GM23338 (cell line): Measurements from ENCODE around the gene GPR55.

Experiments
- CREB1 ChIP-seq: fragments of 250-450 bp; sonication (Bioruptor Pico); IDR thresholded peaks from 2 replicates; pipeline ENCODE4 v1.5.0; 2020; ENCODE audit warnings: low read depth, mild to moderate bottlenecking, moderate library complexity
- EZH2 ChIP-seq: fragments of 200-600 bp; sonication (generic); IDR thresholded peaks from one replicate; pipeline ENCODE4 v1.8.0; 2017; ENCODE audit warnings: antibody characterized with exemption, mild to moderate bottlenecking, low read depth; ENCODE audit not compliant: unreplicated experiment
- EZH2phosphoT487 ChIP-seq: fragments of 200-600 bp; sonication (generic); IDR thresholded peaks from one replicate; pipeline ENCODE4 v1.8.1; 2018; ENCODE audit warnings: antibody characterized with exemption; ENCODE audit not compliant: unreplicated experiment
- JUNB ChIP-seq: IDR thresholded peaks from one replicate; pipeline ENCODE4 v1.6.1; 2016; ENCODE audit warnings: antibody characterized with exemption; ENCODE audit not compliant: unreplicated experiment
- NANOG ChIP-seq: IDR thresholded peaks from 2 replicates; pipeline ENCODE4 v1.6.1; 2016; ENCODE audit warnings: antibody characterized with exemption, borderline replicate concordance
- POLR2AphosphoS5 ChIP-seq: IDR thresholded peaks from 2 replicates; pipeline ENCODE4 v1.6.1; 2016; ENCODE audit warnings: antibody characterized with exemption, low read depth
- STAT1 ChIP-seq: IDR thresholded peaks from one replicate; pipeline ENCODE4 v1.6.1; 2016; ENCODE audit warnings: antibody characterized with exemption; ENCODE audit not compliant: unreplicated experiment
- ZNF114 ChIP-seq: fragments of 250-450 bp; sonication (Bioruptor Pico); IDR thresholded peaks from 2 replicates; pipeline ENCODE4 v1.5.0; 2020; ENCODE audit warnings: mild to moderate bottlenecking, moderate library complexity
- ZNF331 ChIP-seq: fragments of 250-450 bp; sonication (Bioruptor Pico); IDR thresholded peaks from 2 replicates; pipeline ENCODE4 v1.5.0; 2020; ENCODE audit warnings: low read depth, mild to moderate bottlenecking, moderate library complexity
- TF ChIP-seq, protein P1 (sequence below), 2 experiments: fragments of 200-600 bp in 1 of 2; sonication (generic) in 1 of 2; conservative IDR thresholded peaks; 2 replicates each; pipeline versions ENCODE4 v1.5.1 to v1.6.1; 2016 to 2017; ENCODE audit warnings: antibody characterized with exemption in 2 of 2, low read depth in 2 of 2, mild to moderate bottlenecking in 2 of 2, moderate library complexity in 1 of 2
- TF ChIP-seq, protein P2 (sequence below): IDR thresholded peaks from one replicate; pipeline ENCODE4 v1.6.1; 2018; ENCODE audit warnings: antibody characterized with exemption; ENCODE audit not compliant: unreplicated experiment
- TF ChIP-seq, protein P3 (sequence below): IDR thresholded peaks from 2 replicates; pipeline ENCODE4 v1.6.1; 2016; ENCODE audit warnings: antibody characterized with exemption
- TF ChIP-seq, protein P4 (sequence below): fragments of 250-450 bp; sonication (Bioruptor Pico); IDR thresholded peaks from 2 replicates; pipeline ENCODE4 v1.5.0; 2020; ENCODE audit warnings: mild to moderate bottlenecking, moderate library complexity

DNA sequence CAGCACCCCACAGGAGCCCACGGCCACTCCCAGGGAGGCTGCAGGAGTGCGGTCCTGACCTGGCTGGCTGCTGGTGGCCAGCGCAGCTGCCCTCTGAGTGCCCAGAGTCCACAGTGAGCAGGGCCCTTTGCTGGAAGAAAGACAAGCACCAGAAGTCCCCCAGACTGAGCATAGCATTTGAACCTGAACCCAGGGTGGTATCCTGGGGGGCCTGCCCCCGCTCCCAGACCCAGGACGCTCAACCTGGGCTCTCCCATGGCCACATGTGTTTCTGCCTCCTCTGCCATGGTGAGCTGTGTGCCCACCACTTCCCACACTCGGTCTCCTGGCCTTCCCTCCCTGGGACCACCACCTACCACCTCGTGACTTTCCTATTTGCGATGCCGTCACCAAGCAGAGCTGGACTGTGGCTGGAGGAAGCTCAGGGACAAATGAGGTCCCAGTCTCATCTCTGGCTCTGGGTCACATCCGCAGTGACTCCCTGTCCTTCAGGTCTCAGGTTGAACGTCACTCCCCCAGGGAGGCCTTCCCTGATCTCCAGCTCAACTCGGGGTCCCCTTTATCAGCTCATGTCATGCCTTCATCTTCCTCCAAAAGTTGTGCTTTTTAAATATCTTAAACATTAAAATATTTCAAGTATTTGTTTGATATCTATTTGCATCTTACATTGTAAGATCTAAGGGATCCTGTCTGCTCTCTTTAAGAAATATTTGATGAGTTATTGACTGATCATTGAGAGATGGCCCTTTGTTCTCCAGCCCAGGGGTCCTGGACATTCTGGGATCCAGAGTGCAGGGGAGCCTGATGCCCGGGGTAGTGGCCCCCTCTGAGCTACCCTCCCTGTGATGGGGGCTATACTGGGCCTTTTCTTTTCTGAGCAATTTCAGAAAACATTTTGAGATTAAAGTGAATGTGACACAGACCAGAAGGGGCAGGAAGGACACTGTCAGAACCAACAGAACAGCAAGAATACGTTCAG, 16.4 kb upstream of the GPR55 start:
- TF ChIP-seq, protein P1, sequence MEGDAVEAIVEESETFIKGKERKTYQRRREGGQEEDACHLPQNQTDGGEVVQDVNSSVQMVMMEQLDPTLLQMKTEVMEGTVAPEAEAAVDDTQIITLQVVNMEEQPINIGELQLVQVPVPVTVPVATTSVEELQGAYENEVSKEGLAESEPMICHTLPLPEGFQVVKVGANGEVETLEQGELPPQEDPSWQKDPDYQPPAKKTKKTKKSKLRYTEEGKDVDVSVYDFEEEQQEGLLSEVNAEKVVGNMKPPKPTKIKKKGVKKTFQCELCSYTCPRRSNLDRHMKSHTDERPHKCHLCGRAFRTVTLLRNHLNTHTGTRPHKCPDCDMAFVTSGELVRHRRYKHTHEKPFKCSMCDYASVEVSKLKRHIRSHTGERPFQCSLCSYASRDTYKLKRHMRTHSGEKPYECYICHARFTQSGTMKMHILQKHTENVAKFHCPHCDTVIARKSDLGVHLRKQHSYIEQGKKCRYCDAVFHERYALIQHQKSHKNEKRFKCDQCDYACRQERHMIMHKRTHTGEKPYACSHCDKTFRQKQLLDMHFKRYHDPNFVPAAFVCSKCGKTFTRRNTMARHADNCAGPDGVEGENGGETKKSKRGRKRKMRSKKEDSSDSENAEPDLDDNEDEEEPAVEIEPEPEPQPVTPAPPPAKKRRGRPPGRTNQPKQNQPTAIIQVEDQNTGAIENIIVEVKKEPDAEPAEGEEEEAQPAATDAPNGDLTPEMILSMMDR (conservative IDR thresholded peaks at IDR 0.05; ENCODE audit: low read depth in 2 of 2), result no peak
- TF ChIP-seq EZH2, result no peak
- TF ChIP-seq, protein P2, sequence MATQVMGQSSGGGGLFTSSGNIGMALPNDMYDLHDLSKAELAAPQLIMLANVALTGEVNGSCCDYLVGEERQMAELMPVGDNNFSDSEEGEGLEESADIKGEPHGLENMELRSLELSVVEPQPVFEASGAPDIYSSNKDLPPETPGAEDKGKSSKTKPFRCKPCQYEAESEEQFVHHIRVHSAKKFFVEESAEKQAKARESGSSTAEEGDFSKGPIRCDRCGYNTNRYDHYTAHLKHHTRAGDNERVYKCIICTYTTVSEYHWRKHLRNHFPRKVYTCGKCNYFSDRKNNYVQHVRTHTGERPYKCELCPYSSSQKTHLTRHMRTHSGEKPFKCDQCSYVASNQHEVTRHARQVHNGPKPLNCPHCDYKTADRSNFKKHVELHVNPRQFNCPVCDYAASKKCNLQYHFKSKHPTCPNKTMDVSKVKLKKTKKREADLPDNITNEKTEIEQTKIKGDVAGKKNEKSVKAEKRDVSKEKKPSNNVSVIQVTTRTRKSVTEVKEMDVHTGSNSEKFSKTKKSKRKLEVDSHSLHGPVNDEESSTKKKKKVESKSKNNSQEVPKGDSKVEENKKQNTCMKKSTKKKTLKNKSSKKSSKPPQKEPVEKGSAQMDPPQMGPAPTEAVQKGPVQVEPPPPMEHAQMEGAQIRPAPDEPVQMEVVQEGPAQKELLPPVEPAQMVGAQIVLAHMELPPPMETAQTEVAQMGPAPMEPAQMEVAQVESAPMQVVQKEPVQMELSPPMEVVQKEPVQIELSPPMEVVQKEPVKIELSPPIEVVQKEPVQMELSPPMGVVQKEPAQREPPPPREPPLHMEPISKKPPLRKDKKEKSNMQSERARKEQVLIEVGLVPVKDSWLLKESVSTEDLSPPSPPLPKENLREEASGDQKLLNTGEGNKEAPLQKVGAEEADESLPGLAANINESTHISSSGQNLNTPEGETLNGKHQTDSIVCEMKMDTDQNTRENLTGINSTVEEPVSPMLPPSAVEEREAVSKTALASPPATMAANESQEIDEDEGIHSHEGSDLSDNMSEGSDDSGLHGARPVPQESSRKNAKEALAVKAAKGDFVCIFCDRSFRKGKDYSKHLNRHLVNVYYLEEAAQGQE, result no peak
- no peak for TF ChIP-seq POLR2AphosphoS5
- no peak for TF ChIP-seq ZNF331
- TF ChIP-seq, protein P3, sequence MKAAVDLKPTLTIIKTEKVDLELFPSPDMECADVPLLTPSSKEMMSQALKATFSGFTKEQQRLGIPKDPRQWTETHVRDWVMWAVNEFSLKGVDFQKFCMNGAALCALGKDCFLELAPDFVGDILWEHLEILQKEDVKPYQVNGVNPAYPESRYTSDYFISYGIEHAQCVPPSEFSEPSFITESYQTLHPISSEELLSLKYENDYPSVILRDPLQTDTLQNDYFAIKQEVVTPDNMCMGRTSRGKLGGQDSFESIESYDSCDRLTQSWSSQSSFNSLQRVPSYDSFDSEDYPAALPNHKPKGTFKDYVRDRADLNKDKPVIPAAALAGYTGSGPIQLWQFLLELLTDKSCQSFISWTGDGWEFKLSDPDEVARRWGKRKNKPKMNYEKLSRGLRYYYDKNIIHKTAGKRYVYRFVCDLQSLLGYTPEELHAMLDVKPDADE, result no peak
- no peak for TF ChIP-seq JUNB
- no peak for TF ChIP-seq EZH2phosphoT487
- no peak for TF ChIP-seq STAT1
- no peak for TF ChIP-seq CREB1
- TF ChIP-seq, protein P4, sequence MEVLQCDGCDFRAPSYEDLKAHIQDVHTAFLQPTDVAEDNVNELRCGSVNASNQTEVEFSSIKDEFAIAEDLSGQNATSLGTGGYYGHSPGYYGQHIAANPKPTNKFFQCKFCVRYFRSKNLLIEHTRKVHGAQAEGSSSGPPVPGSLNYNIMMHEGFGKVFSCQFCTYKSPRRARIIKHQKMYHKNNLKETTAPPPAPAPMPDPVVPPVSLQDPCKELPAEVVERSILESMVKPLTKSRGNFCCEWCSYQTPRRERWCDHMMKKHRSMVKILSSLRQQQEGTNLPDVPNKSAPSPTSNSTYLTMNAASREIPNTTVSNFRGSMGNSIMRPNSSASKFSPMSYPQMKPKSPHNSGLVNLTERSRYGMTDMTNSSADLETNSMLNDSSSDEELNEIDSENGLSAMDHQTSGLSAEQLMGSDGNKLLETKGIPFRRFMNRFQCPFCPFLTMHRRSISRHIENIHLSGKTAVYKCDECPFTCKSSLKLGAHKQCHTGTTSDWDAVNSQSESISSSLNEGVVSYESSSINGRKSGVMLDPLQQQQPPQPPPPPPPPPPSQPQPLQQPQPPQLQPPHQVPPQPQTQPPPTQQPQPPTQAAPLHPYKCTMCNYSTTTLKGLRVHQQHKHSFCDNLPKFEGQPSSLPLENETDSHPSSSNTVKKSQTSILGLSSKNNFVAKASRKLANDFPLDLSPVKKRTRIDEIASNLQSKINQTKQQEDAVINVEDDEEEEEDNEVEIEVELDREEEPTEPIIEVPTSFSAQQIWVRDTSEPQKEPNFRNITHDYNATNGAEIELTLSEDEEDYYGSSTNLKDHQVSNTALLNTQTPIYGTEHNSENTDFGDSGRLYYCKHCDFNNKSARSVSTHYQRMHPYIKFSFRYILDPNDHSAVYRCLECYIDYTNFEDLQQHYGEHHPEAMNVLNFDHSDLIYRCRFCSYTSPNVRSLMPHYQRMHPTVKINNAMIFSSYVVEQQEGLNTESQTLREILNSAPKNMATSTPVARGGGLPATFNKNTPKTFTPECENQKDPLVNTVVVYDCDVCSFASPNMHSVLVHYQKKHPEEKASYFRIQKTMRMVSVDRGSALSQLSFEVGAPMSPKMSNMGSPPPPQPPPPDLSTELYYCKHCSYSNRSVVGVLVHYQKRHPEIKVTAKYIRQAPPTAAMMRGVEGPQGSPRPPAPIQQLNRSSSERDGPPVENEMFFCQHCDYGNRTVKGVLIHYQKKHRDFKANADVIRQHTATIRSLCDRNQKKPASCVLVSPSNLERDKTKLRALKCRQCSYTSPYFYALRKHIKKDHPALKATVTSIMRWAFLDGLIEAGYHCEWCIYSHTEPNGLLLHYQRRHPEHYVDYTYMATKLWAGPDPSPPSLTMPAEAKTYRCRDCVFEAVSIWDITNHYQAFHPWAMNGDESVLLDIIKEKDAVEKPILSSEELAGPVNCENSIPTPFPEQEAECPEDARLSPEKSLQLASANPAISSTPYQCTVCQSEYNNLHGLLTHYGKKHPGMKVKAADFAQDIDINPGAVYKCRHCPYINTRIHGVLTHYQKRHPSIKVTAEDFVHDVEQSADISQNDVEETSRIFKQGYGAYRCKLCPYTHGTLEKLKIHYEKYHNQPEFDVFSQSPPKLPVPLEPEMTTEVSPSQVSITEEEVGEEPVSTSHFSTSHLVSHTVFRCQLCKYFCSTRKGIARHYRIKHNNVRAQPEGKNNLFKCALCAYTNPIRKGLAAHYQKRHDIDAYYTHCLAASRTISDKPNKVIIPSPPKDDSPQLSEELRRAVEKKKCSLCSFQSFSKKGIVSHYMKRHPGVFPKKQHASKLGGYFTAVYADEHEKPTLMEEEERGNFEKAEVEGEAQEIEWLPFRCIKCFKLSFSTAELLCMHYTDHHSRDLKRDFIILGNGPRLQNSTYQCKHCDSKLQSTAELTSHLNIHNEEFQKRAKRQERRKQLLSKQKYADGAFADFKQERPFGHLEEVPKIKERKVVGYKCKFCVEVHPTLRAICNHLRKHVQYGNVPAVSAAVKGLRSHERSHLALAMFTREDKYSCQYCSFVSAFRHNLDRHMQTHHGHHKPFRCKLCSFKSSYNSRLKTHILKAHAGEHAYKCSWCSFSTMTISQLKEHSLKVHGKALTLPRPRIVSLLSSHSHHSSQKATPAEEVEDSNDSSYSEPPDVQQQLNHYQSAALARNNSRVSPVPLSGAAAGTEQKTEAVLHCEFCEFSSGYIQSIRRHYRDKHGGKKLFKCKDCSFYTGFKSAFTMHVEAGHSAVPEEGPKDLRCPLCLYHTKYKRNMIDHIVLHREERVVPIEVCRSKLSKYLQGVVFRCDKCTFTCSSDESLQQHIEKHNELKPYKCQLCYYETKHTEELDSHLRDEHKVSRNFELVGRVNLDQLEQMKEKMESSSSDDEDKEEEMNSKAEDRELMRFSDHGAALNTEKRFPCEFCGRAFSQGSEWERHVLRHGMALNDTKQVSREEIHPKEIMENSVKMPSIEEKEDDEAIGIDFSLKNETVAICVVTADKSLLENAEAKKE (CRISPR knock-in tag), result no peak
- no peak for TF ChIP-seq NANOG
- no peak for TF ChIP-seq ZNF114 (CRISPR knock-in tag)
